Smooth muscle cell of the brain vasculature (primary cell): Measurements from ENCODE around the gene CCDC182.

Experiments used
- DNase-seq: peaks from one replicate; pipeline ENCODE4 v3.0.0-alpha.2; 2012; ENCODE audit warnings: low read depth, low spot score

Gene CCDC182

GRCh38 chr17:57745242-57745641 is at the start of gene CCDC182:
CCDC182 (minus strand) TSS chr17:57745299; CDS start chr17:57745272, 27 bp downstream.
- DNase-seq = no peak

- no peak for DNase-seq
These were observed 49.7 kb upstream of the CCDC182 start for GRCh38 chr17:57794841-57795240.

- DNase-seq = no peak
These were observed 43.6 kb upstream of the CCDC182 start for GRCh38 chr17:57788725-57789124.

- no peak for DNase-seq
These were observed 39.9 kb upstream of the CCDC182 start for GRCh38 chr17:57785022-57785421.

GRCh38 chr17:57784226-57784895 is 39.3 kb upstream of the CCDC182 start:
- no peak for DNase-seq

- DNase-seq = peak; percentile 18
These were observed 38.2 kb upstream of the CCDC182 start for GRCh38 chr17:57783338-57783742.

- DNase-seq = no peak
These were observed 37.7 kb upstream of the CCDC182 start for GRCh38 chr17:57782647-57783337.

GRCh38 chr17:57782062-57782490 is 37.0 kb upstream of the CCDC182 start:
- no peak for DNase-seq

GRCh38 chr17:57781386-57782061 is 36.4 kb upstream of the CCDC182 start:
- DNase-seq = no peak

- no peak for DNase-seq
These were observed 34.6 kb upstream of the CCDC182 start for GRCh38 chr17:57779706-57780105.

GRCh38 chr17:57778306-57778705 is 33.2 kb upstream of the CCDC182 start:
- DNase-seq = no peak

- DNase-seq = no peak
These were observed 31.3 kb upstream of the CCDC182 start for GRCh38 chr17:57776366-57776765.

GRCh38 chr17:57774872-57775271 is 29.8 kb upstream of the CCDC182 start:
- no peak for DNase-seq

GRCh38 chr17:57773557-57773956 is 28.5 kb upstream of the CCDC182 start:
- DNase-seq = no peak

- no peak for DNase-seq
These were observed 27.7 kb upstream of the CCDC182 start for GRCh38 chr17:57772774-57773173.

- DNase-seq = no peak
These were observed 22.5 kb upstream of the CCDC182 start for GRCh38 chr17:57767561-57767960.

- no peak for DNase-seq
These were observed 21.3 kb upstream of the CCDC182 start for GRCh38 chr17:57766318-57766943.

- DNase-seq = no peak
These were observed 17.6 kb upstream of the CCDC182 start for GRCh38 chr17:57762452-57763395.

GRCh38 chr17:57761887-57762286 is 16.8 kb upstream of the CCDC182 start:
- DNase-seq = no peak

GRCh38 chr17:57760046-57760445 is 14.9 kb upstream of the CCDC182 start:
- DNase-seq = no peak

GRCh38 chr17:57758654-57759053 is 13.6 kb upstream of the CCDC182 start:
- no peak for DNase-seq
